Muscle of leg (tissue), 11 donors: ENCODE measurements around the gene LY6G5C. TPM values are rescaled to one million over a fixed set of nuclear protein-coding genes. Genes with fewer than 3 reads are reported as not detected.

Experiments
- DNase-seq: peaks from one replicate; pipeline ENCODE4 v3.0.0; 2013
- H3K27ac ChIP-seq: one replicate; pipeline ENCODE4 v1.5.1; 2013; ENCODE audit warnings: mild to moderate bottlenecking, low read length, control low read depth
- H3K27me3 ChIP-seq: one replicate; pipeline ENCODE4 v1.6.1; 2013; ENCODE audit warnings: low read length; ENCODE audit not compliant: control insufficient read depth, insufficient read depth
- H3K36me3 ChIP-seq: one replicate; pipeline ENCODE4 v1.6.1; 2013; ENCODE audit warnings: low read length; ENCODE audit not compliant: control insufficient read depth, insufficient read depth
- H3K4me1 ChIP-seq: one replicate; pipeline ENCODE4 v1.6.1; 2013; ENCODE audit warnings: low read length; ENCODE audit not compliant: control insufficient read depth, insufficient read depth
- H3K4me3 ChIP-seq: one replicate; pipeline ENCODE4 v1.5.1; 2013; ENCODE audit warnings: low read length, control low read depth
- H3K9me3 ChIP-seq: replicated peaks from 2 replicates; pipeline ENCODE4 v1.6.1; 2013; ENCODE audit warnings: low read depth, low read length; ENCODE audit not compliant: control insufficient read depth
- WGBS: methylation state at CpG from one replicate; pipeline ENCODE4 v1.1.5; 2013; ENCODE audit warnings: missing lambda C conversion rate; ENCODE audit not compliant: insufficient coverage; 5-methylcytosine and 5-hydroxymethylcytosine counted together
- polyA plus RNA-seq, 8 donors: library from polyadenylated mRNA; unstranded; fragments of 120-200 nt; gene quantifications; one replicate each; pipeline versions ENCODE4 v1.2.1 to v1.2.3, GENCODE V29; 2013; ENCODE audit warnings: inconsistent platforms in 1 of 8, low replicate concordance in 1 of 8; ENCODE audit not compliant: insufficient read length in 8 of 8, insufficient read depth in 1 of 8
- total RNA-seq: library from RNA; stranded (reverse); fragments of 120-200 nt; gene quantifications from one replicate; pipeline ENCODE4 v1.2.4, GENCODE V29; 2013

The LY6G5C gene
- total and polyA plus RNA-seq, 9 donors: 0.70 to 3.9 (median 2.2) TPM

GRCh38 chr6:31691078-31691463, 10.2 kb upstream of the LY6G5C start:
- no peaks in the 10 kb centered on the region for H3K27me3 ChIP-seq
- H3K9me3 ChIP-seq: no peaks in the 10 kb centered on the region
- no peak overlapping the region for H3K27ac ChIP-seq
- no peak overlapping the region for H3K4me3 ChIP-seq
- no peak for DNase-seq
- peaks cover 85% of the 10 kb centered on the region for H3K36me3 ChIP-seq
- WGBS: 73% methylated on average over 2 of the region's 6 CpGs
- H3K4me1 ChIP-seq: no peaks in the 10 kb centered on the region

GRCh38 chr6:31690231-31691077, 9.6 kb upstream of the LY6G5C start:
- H3K4me3 ChIP-seq: no peak overlapping the region
- no peaks in the 10 kb centered on the region for H3K27me3 ChIP-seq
- H3K9me3 ChIP-seq: no peaks in the 10 kb centered on the region
- no peak overlapping the region for H3K27ac ChIP-seq
- no peak for DNase-seq
- peaks cover 90% of the 10 kb centered on the region for H3K36me3 ChIP-seq
- WGBS: no CpG with 5 or more reads among the region's 10 CpGs
- H3K4me1 ChIP-seq: no peaks in the 10 kb centered on the region

GRCh38 chr6:31689249-31690110, 8.6 kb upstream of the LY6G5C start:
- Histone ChIP-seq H3K27ac (no peak overlapping the region), H3K27me3 (no peaks in the 10 kb centered on the region), H3K36me3 (peaks cover 83% of the 10 kb centered on the region), H3K4me1 (no peaks in the 10 kb centered on the region), H3K4me3 (no peak overlapping the region), H3K9me3 (no peaks in the 10 kb centered on the region)
- no peak for DNase-seq
- WGBS: 86% methylated on average over 4 of the region's 11 CpGs

DNA sequence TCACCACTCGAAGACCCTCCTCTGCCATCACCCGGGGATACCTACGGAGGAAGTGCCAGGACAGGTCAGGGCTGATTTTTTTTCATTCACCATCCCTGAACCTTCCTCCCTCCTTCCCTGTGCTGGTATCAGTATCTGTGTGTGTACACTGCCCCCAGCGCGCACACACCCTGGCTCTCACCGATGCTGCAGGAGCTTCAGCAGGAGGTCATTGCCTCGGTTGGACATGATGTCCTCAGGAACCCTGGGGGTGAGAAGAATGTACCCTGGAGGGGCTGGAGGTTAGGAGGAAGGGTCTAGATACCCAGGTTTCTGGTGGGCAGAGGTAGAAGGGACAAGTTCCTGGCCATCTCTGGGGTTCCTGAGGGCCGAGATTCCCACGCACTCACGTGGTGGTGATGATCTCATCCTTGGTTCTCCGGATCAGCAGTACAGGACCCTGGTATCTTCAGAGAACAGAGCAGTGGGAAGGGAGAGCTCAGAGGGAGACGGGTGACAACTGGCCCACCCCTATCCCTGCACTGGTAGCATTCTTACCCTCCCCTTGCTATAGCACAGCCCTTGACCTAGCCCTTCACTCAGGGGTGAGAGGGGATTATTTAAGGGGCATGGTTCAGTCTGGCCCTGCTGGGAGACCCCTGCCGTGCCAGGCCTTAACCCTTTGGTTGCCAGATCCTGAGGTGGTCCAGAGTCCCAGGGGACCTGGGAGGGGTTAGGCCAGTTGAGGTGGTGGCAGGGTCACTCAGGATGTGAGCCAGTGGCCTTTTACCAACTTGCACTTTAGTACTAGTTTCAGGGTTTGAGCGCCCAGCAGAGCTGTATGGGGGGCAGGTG, 7.2 kb upstream of the LY6G5C start:
- Histone ChIP-seq H3K4me3 (no peak overlapping the region), H3K27me3 (no peaks in the 10 kb centered on the region), H3K9me3 (no peaks in the 10 kb centered on the region), H3K27ac (no peak overlapping the region), H3K4me1 (peaks cover 8% of the 10 kb centered on the region), H3K36me3 (peaks cover 74% of the 10 kb centered on the region)
- 79% methylated on average over 8 of the region's 14 CpGs for WGBS
- DNase-seq: no peak

- Histone ChIP-seq H3K27ac (no peak overlapping the region), H3K36me3 (peaks cover 67% of the 10 kb centered on the region), H3K4me1 (peaks cover 12% of the 10 kb centered on the region), H3K27me3 (peaks cover 1% of the 10 kb centered on the region), H3K4me3 (no peak overlapping the region), H3K9me3 (no peaks in the 10 kb centered on the region)
- DNase-seq: no peak
- 73% methylated on average over 6 of the region's 8 CpGs for WGBS
These were observed 6.5 kb upstream of the LY6G5C start for GRCh38 chr6:31687321-31687720.

DNA sequence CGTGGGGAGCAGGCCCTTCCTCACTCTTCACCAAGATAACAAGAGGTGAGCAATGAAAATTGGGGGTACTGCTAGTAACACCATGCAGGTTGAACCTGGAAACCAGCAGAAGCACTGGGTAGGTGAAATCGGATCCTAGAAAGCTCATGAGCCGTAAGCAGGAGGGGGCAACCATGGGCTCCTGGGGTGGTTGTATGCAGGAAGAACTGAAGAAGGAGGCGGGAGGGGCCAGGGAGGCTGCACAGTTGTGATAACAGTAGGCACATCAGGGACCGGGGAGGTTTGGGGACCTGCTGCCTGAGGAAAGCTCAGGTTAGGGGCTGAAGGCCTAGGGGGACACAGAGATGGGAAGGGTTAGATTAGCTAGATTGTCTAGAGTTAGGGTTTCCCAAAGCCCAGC, 5.6 kb upstream of the LY6G5C start:
- no peak for DNase-seq
- H3K27me3 ChIP-seq: peaks cover 6% of the 10 kb centered on the region
- peaks cover 62% of the 10 kb centered on the region for H3K36me3 ChIP-seq
- H3K27ac ChIP-seq: no peak overlapping the region
- 80% methylated on average over 3 of the region's 5 CpGs for WGBS
- H3K4me3 ChIP-seq: no peak overlapping the region
- peaks cover 15% of the 10 kb centered on the region for H3K4me1 ChIP-seq
- H3K9me3 ChIP-seq: no peaks in the 10 kb centered on the region

- Histone ChIP-seq H3K27ac (no peak overlapping the region), H3K27me3 (peaks cover 12% of the 10 kb centered on the region), H3K9me3 (no peaks in the 10 kb centered on the region), H3K4me3 (no peak overlapping the region), H3K36me3 (peaks cover 34% of the 10 kb centered on the region), H3K4me1 (peaks cover 27% of the 10 kb centered on the region)
- DNase-seq: no peak
- WGBS: 54% methylated on average over 12 of the region's 13 CpGs
These were observed 2.7 kb upstream of the LY6G5C start for GRCh38 chr6:31683591-31683990.

GRCh38 chr6:31681135-31681671, 336 bp upstream of the LY6G5C start:
- 1% methylated on average over 33 of the region's 40 CpGs for WGBS
- peaks cover 12% of the 10 kb centered on the region for H3K27me3 ChIP-seq
- peak; percentile 44 for DNase-seq
- H3K36me3 ChIP-seq: peaks cover 10% of the 10 kb centered on the region
- H3K4me3 ChIP-seq: peak overlapping the region; percentile 54
- peak overlapping the region; percentile 20 for H3K27ac ChIP-seq
- H3K9me3 ChIP-seq: no peaks in the 10 kb centered on the region
- H3K4me1 ChIP-seq: peaks cover 27% of the 10 kb centered on the region

DNA sequence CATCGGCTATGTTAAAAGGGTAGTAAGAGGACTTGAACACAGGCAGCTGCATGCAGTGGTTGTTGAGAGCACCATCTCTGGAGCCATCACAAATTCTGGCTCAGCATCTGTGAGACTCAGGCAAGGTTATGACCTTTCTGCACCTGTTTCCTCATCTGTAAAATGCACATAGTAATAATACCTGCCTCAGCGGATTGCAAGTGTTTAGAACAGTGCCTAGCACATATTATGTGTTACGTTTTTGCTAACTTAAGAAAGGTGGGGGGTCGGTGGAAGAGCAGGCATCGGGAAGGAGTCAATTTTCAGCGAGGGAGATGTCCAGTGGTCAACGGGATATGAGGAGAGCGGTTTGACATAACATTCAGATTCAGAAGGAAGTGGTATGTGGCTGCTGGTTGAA, 2.9 kb downstream of the LY6G5C start:
- WGBS: 51% methylated on average over 6 of the region's 8 CpGs
- Histone ChIP-seq H3K36me3 (peaks cover 12% of the 10 kb centered on the region), H3K27ac (no peak overlapping the region), H3K4me3 (no peak overlapping the region), H3K9me3 (no peaks in the 10 kb centered on the region), H3K4me1 (peaks cover 18% of the 10 kb centered on the region), H3K27me3 (peaks cover 12% of the 10 kb centered on the region)
- no peak for DNase-seq
